ENCODE results near the gene STEAP3. TPM values are rescaled to one million over a fixed set of nuclear protein-coding genes. Genes with fewer than 3 reads are reported as not detected.

STEAP3 gene
- total and polyA plus RNA-seq, 2 donors (not counting 3 experiments of a cell fraction or from before 2014, with no cell fraction given): 8.6 to 17.4 TPM

DNA sequence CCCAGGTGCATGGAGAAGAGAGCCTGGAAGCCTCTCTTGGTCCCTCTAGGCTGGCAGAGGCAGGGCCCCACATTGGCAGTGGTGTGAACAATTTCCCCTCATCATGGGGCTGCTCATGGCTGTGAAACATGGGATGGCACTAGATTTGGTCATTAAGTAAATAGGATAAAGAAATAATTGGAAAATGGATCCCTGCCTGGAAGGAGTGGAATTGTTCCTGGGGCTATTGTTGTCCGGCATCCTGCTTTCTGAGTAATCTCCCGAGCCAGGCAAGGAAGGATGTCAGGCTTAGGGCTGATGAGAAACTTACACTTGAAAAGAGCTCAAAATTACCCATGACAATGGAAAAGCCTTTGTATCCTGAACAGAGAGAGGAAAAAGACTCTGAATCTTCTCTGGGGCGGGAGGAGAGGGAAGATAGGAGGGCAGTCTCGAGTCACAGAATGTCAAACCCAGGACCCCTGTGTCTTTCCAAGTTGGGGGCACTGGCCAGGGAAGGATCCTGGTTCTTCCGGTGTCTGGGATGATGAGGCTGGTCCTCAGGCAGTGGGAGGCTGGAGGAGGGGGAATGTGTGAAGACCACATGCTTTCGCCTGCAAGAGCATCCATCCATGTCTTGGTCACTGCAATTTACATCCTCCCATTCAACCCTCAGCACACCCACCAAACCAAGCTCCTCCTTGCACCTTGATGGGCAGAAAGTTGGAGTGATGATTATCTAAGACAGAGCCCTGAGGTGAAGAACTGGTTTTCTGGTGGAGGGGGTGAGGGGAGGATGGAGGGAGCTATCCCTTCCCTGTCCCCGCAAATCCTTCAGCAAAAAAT is 27.1 kb upstream of the STEAP3 start:
- H3K27ac ChIP-seq (ENCODE audit: insufficient read depth, low read depth, low read length): no peak overlapping the region
- BruUV-seq (replicated peaks): no TSS peak
- H3K9ac ChIP-seq (replicated peaks; ENCODE audit: extremely low read depth, insufficient read depth, low read length): no peak overlapping the region
- POLR2A ChIA-PET: no interaction called here
- no peaks in the 10 kb centered on the region for H4K20me1 ChIP-seq (replicated peaks; ENCODE audit: control insufficient read depth, extremely low read depth, insufficient read depth, low read length)
- DNase-seq (ENCODE audit: low read depth, low spot score) (peak; percentile 32), FAIRE-seq (peak; percentile 83)
- no peaks in the 10 kb centered on the region for H3K79me2 ChIP-seq (ENCODE audit: control insufficient read depth, insufficient read depth, low read length)
- CTCF ChIA-PET: no interaction called here
- dilution Hi-C loops (cut with MboI; ENCODE audit: extremely low pct_ligation_motif_present, low sequenced_read_pairs): no loop called here
- peaks cover 4% of the 10 kb centered on the region for H3K4me1 ChIP-seq (ENCODE audit: control insufficient read depth, extremely low read depth, insufficient read depth, low read length)
- H2AFZ ChIP-seq (ENCODE audit: low read depth, low read length): peak overlapping the region; percentile 58
- H3K4me2 ChIP-seq (ENCODE audit: insufficient read depth, low read length): no peak overlapping the region
- H3K4me3 ChIP-seq (replicated peaks in 1 of 3; ENCODE audit: insufficient read depth in 1 of 3, low read depth in 1 of 3, low read length in 3 of 3): no peak overlapping the region
- peaks cover 0 to 2% of the 10 kb centered on the region in 2 experiments for H3K27me3 ChIP-seq (ENCODE audit: control insufficient read depth in 2 of 2, insufficient read depth in 2 of 2, low read length in 2 of 2)
- no peaks in the 10 kb centered on the region for H3K36me3 ChIP-seq (ENCODE audit: control insufficient read depth in 2 of 2, extremely low read depth in 1 of 2, insufficient read depth in 2 of 2, low read length in 2 of 2)
- H3K9me1 ChIP-seq (replicated peaks; ENCODE audit: control insufficient read depth, extremely low read depth, insufficient read depth, low read length): no peaks in the 10 kb centered on the region
- intact Hi-C loops (cut with micrococcal nuclease): no loop called here
- TF ChIP-seq FOS (IDR thresholded peaks at IDR 0.05; ENCODE audit: borderline replicate concordance, insufficient read depth, low read length): peak; percentile 84
- no peak for TF ChIP-seq JUN (IDR thresholded peaks at IDR 0.05; ENCODE audit: borderline replicate concordance, insufficient read depth, insufficient read length, low read depth)
- peak; percentile 66 for TF ChIP-seq GATA2 (IDR thresholded peaks at IDR 0.05; ENCODE audit: insufficient read depth, insufficient read length, low read depth, low read length)
- no peaks in the 10 kb centered on the region for H3K9me3 ChIP-seq (replicated peaks; ENCODE audit: control insufficient read depth, insufficient read depth, low read length)

GRCh38 chr2:119197126-119197405 is 26.6 kb upstream of the STEAP3 start:
- H3K9me3 ChIP-seq (replicated peaks; ENCODE audit: control insufficient read depth, insufficient read depth, low read length): no peaks in the 10 kb centered on the region
- H3K36me3 ChIP-seq (ENCODE audit: control insufficient read depth in 2 of 2, extremely low read depth in 1 of 2, insufficient read depth in 2 of 2, low read length in 2 of 2): no peaks in the 10 kb centered on the region
- DNase-seq (ENCODE audit: low read depth, low spot score) (no peak), FAIRE-seq (no peak)
- CTCF ChIA-PET: no interaction called here
- no peaks in the 10 kb centered on the region for H3K9me1 ChIP-seq (replicated peaks; ENCODE audit: control insufficient read depth, extremely low read depth, insufficient read depth, low read length)
- H3K9ac ChIP-seq (replicated peaks; ENCODE audit: extremely low read depth, insufficient read depth, low read length): no peak overlapping the region
- no peaks in the 10 kb centered on the region for H3K79me2 ChIP-seq (ENCODE audit: control insufficient read depth, insufficient read depth, low read length)
- H3K4me1 ChIP-seq (ENCODE audit: control insufficient read depth, extremely low read depth, insufficient read depth, low read length): peaks cover 4% of the 10 kb centered on the region
- H3K27ac ChIP-seq (ENCODE audit: insufficient read depth, low read depth, low read length): no peak overlapping the region
- H3K4me2 ChIP-seq (ENCODE audit: insufficient read depth, low read length): no peak overlapping the region
- H2AFZ ChIP-seq (ENCODE audit: low read depth, low read length): no peak overlapping the region
- H3K27me3 ChIP-seq (ENCODE audit: control insufficient read depth in 2 of 2, insufficient read depth in 2 of 2, low read length in 2 of 2): peaks cover 0 to 2% of the 10 kb centered on the region in 2 experiments
- no peak overlapping the region for H3K4me3 ChIP-seq (replicated peaks in 1 of 3; ENCODE audit: insufficient read depth in 1 of 3, low read depth in 1 of 3, low read length in 3 of 3)
- dilution Hi-C loops (cut with MboI; ENCODE audit: extremely low pct_ligation_motif_present, low sequenced_read_pairs): no loop called here
- TF ChIP-seq MYC (IDR thresholded peaks at IDR 0.05; ENCODE audit: low read depth, low read length) (no peak), GATA2 (IDR thresholded peaks at IDR 0.05; ENCODE audit: insufficient read depth, insufficient read length, low read depth, low read length) (no peak), MAX (IDR thresholded peaks at IDR 0.05; ENCODE audit: insufficient read depth, insufficient read length) (no peak)
- intact Hi-C loops (cut with micrococcal nuclease): no loop called here
- no TSS peak for BruUV-seq (replicated peaks)
- POLR2A ChIA-PET: no interaction called here
- no peaks in the 10 kb centered on the region for H4K20me1 ChIP-seq (replicated peaks; ENCODE audit: control insufficient read depth, extremely low read depth, insufficient read depth, low read length)
